CD4-positive, alpha-beta T cell (primary cell): ENCODE results near the gene HTRA2. TPM values are rescaled to one million over a fixed set of nuclear protein-coding genes. Genes with fewer than 3 reads are reported as not detected.
A peak's percentile ranks its signal among the peaks of the same experiment; 100 is the strongest.

Experiments
- ATAC-seq: fragments of 200-7000 bp; cut with Tn5 transposase; one replicate; pipeline ENCODE4 v1.10.0; 2022; ENCODE audit warnings: mild to moderate bottlenecking; ENCODE audit not compliant: poor library complexity
- CTCF ChIA-PET: fragments of 350-600 bp; sonication (Branson Sonifier 250); formaldehyde crosslinking; loops from one replicate; lab custom pipeline; 2021; ENCODE audit warnings: antibody characterized with exemption, inconsistent platforms; lab: Charles Lee
- POLR2A ChIA-PET: fragments of 350-600 bp; sonication (Branson Sonifier 250); formaldehyde crosslinking; loops from one replicate; lab custom pipeline; 2021; ENCODE audit warnings: antibody characterized with exemption, inconsistent platforms; lab: Charles Lee
- DNase-seq, 14 experiments: peaks; one replicate each; pipeline ENCODE4 v3.0.0-alpha.2; 2013 to 2020; ENCODE audit warnings: mixed read lengths in 2 of 14
- H3K27ac ChIP-seq, 2 donors: one replicate each; pipeline versions ENCODE4 v1.5.1 to v1.7.0; 2013; ENCODE audit warnings: low read length in 2 of 2, low read depth in 1 of 2, mild to moderate bottlenecking in 1 of 2
- H3K27me3 ChIP-seq, 2 experiments: 1 replicate in 1 of 2; 2 replicates in 1 of 2; pipeline versions ENCODE4 v1.6.1 to v1.7.0; 2013; ENCODE audit warnings: low read length in 2 of 2, control low read depth in 1 of 2, mild to moderate bottlenecking in 1 of 2, moderate library complexity in 1 of 2; ENCODE audit not compliant: insufficient read depth in 2 of 2, control insufficient read depth in 1 of 2
- H3K36me3 ChIP-seq: one replicate; pipeline ENCODE4 v1.6.1; 2013; ENCODE audit warnings: low read length, control low read depth; ENCODE audit not compliant: insufficient read depth
- H3K4me1 ChIP-seq: one replicate; pipeline ENCODE4 v1.6.1; 2013; ENCODE audit warnings: low read length, control low read depth; ENCODE audit not compliant: insufficient read depth
- H3K4me3 ChIP-seq: one replicate; pipeline ENCODE4 v1.5.1; 2013; ENCODE audit warnings: mild to moderate bottlenecking, low read length, moderate library complexity
- H3K9me3 ChIP-seq, 2 experiments: 1 replicate in 1 of 2; 2 replicates in 1 of 2; pipeline versions ENCODE4 v1.6.1 to v1.7.0; 2013; ENCODE audit warnings: low read length in 2 of 2, mild to moderate bottlenecking in 2 of 2, control low read depth in 1 of 2, moderate library complexity in 1 of 2; ENCODE audit not compliant: control insufficient read depth in 1 of 2, insufficient read depth in 1 of 2
- H3K27ac Mint-ChIP-seq: one replicate; pipeline ENCODE4 v1.8.0; 2020; ENCODE audit warnings: mixed read lengths
- H3K27me3 Mint-ChIP-seq: one replicate; pipeline ENCODE4 v1.8.0; 2021; ENCODE audit warnings: mixed read lengths
- H3K36me3 Mint-ChIP-seq: one replicate; pipeline ENCODE4 v1.8.0; 2021; ENCODE audit warnings: low read depth, mixed read lengths
- H3K4me1 Mint-ChIP-seq: one replicate; pipeline ENCODE4 v1.8.0; 2021; ENCODE audit warnings: low read depth, mixed read lengths
- H3K4me3 Mint-ChIP-seq: one replicate; pipeline ENCODE4 v1.8.0; 2020; ENCODE audit warnings: mild to moderate bottlenecking, mixed read lengths
- H3K9me3 Mint-ChIP-seq: one replicate; pipeline ENCODE4 v1.8.0; 2020; ENCODE audit warnings: mixed read lengths
- intact Hi-C, 2 experiments: fragments of 100-400 bp; cut with DNase I in 1 of 2; cut with micrococcal nuclease in 1 of 2; formaldehyde crosslinking; loops; one replicate each; pipeline versions ENCODE4 v1.15.1 to v1.9.0; 2023 to 2025; cut with DNase I, micrococcal nuclease
- total RNA-seq, 174 experiments: library from RNA in 2 of 174; stranded (reverse) in 2 of 174; gene quantifications; one replicate each; pipeline ENCODE4 v1.2.3 and lab custom pipeline; 2021 to 2026
- TF ChIP-seq, protein P1 (sequence below): fragments of 200-600 bp; IDR thresholded peaks from one replicate; pipeline ENCODE4 v1.8.0; 2022; ENCODE audit warnings: antibody characterized with exemption, mild to moderate bottlenecking

The HTRA2 gene
- total RNA-seq, 2 experiments from 2014 or later: 15.3 to 16.0 TPM

DNA sequence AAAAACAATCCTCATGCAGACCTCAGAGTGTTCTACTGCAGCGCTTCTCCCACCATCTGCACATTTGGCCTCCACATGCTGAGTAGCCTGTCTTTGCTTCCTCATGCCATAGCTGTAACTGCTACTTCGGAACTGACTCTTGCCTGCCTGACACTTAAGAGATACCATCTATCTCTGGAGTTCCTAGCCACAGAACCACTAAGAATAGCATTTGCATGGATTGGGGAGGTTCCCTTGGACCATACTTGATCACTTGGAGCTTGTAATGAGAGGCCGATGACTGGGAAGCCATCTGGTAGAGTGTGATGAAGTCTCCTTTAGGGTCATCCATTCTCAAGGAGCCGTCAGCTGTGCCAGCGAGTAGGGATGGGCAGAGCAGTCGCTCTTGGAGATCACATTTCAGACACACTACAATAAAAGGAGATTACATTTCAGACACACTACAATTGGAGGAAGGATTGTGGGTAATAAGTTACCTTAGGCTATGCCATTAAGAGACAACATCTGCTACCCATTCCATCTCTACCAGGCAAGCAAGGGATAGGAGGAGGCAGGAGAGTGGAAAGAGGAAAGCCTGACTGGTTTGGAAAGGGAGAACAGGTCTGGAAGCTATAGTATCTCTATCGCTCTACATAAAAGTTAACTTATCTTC lies 46.6 kb downstream of the HTRA2 start:
- H3K36me3 Mint-ChIP-seq: no peaks in the 10 kb centered on the region
- H3K4me1 Mint-ChIP-seq: peaks cover 20% of the 10 kb centered on the region
- no peaks in the 10 kb centered on the region for H3K9me3 Mint-ChIP-seq
- H3K27ac Mint-ChIP-seq: no peak overlapping the region
- H3K27me3 ChIP-seq: no peaks in the 10 kb centered on the region
- H3K36me3 ChIP-seq: no peaks in the 10 kb centered on the region
- no peak overlapping the region for H3K27ac ChIP-seq
- H3K4me1 ChIP-seq: peaks cover 5% of the 10 kb centered on the region
- no peaks in the 10 kb centered on the region for H3K9me3 ChIP-seq
- peaks cover 10% of the 10 kb centered on the region for H3K27me3 Mint-ChIP-seq
- DNase-seq (no peak), ATAC-seq (no peak)
- CTCF ChIA-PET: no interaction called here
- TF ChIP-seq, protein P1, sequence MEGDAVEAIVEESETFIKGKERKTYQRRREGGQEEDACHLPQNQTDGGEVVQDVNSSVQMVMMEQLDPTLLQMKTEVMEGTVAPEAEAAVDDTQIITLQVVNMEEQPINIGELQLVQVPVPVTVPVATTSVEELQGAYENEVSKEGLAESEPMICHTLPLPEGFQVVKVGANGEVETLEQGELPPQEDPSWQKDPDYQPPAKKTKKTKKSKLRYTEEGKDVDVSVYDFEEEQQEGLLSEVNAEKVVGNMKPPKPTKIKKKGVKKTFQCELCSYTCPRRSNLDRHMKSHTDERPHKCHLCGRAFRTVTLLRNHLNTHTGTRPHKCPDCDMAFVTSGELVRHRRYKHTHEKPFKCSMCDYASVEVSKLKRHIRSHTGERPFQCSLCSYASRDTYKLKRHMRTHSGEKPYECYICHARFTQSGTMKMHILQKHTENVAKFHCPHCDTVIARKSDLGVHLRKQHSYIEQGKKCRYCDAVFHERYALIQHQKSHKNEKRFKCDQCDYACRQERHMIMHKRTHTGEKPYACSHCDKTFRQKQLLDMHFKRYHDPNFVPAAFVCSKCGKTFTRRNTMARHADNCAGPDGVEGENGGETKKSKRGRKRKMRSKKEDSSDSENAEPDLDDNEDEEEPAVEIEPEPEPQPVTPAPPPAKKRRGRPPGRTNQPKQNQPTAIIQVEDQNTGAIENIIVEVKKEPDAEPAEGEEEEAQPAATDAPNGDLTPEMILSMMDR: no peak
- intact Hi-C loops: no loop called here
- no peak overlapping the region for H3K4me3 Mint-ChIP-seq
- POLR2A ChIA-PET: no interaction called here
- no peak overlapping the region for H3K4me3 ChIP-seq

DNA sequence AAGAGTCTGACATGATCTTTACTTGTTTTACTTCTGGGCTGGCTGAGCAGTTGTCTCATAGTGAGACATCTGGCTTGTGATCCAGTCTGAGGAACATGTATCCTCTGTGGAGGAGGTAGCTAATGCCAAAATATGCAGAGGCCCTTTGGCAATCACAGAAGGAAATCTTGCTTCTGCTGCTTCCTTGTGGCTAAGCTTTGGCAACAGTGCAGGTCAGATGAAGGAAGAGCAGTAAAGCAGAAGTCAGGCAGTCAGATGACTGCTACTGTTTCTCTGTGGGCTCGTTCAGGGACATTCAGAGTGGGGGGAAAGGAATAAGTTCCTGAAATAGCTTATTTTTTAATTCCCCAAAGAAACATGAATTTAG lies 47.1 kb downstream of the HTRA2 start:
- Mint-ChIP-seq H3K27me3 (peaks cover 11% of the 10 kb centered on the region), H3K9me3 (no peaks in the 10 kb centered on the region), H3K27ac (no peak overlapping the region), H3K36me3 (no peaks in the 10 kb centered on the region), H3K4me1 (peaks cover 20% of the 10 kb centered on the region), H3K4me3 (no peak overlapping the region)
- ChIA-PET POLR2A (no interaction called here), CTCF (no interaction called here)
- Histone ChIP-seq H3K27ac (no peak overlapping the region), H3K9me3 (no peaks in the 10 kb centered on the region), H3K27me3 (no peaks in the 10 kb centered on the region), H3K4me3 (no peak overlapping the region), H3K4me1 (peaks cover 5% of the 10 kb centered on the region), H3K36me3 (no peaks in the 10 kb centered on the region)
- TF ChIP-seq, protein P1: no peak
- ATAC-seq: no peak
- DNase-seq: peak in 3 of 14 experiments; percentile 11 to 41 (median 33)
- intact Hi-C loops: no loop called here

DNA sequence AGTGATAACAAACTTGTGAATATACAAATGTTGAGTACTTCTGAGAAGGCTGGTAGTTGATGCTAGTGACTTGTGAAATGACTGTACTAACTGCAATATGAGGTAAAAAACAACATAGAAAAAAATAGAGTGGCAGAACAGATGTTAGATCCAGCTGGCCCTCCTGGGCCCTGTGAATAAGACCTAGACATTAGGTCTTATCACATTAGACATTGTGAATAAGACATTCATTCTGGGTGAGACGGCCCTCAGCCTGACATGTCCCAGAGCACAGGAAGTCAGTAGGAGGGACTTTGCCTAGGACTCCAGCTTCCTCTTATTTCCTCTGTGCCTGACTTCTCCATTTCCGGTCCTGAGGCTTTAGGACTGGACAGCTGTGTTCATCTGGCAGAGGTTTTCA lies 47.7 kb downstream of the HTRA2 start:
- H3K27ac Mint-ChIP-seq: no peak overlapping the region
- no peaks in the 10 kb centered on the region for H3K9me3 Mint-ChIP-seq
- H3K4me1 Mint-ChIP-seq: peaks cover 20% of the 10 kb centered on the region
- intact Hi-C loops: no loop called here
- ChIA-PET POLR2A (no interaction called here), CTCF (no interaction called here)
- DNase-seq (peak in 2 of 14 experiments; percentile 29 to 33), ATAC-seq (no peak)
- no peak overlapping the region for H3K4me3 Mint-ChIP-seq
- Histone ChIP-seq H3K4me3 (no peak overlapping the region), H3K27ac (no peak overlapping the region), H3K9me3 (no peaks in the 10 kb centered on the region), H3K27me3 (no peaks in the 10 kb centered on the region), H3K4me1 (peaks cover 5% of the 10 kb centered on the region), H3K36me3 (no peaks in the 10 kb centered on the region)
- TF ChIP-seq, protein P1: no peak
- H3K36me3 Mint-ChIP-seq: no peaks in the 10 kb centered on the region
- peaks cover 11% of the 10 kb centered on the region for H3K27me3 Mint-ChIP-seq
